Stimulated activated CD4-positive, alpha-beta T cell treated with anti-CD3 and anti-CD28 coated beads, Interleukin-15, amount 100 ng/mL, for 48 hours (primary cell): Measurements from ENCODE around the gene IDH1.
"Not testable (repeated sequence)": the region's sequence is repeated elsewhere in the genome, so short reads cannot be mapped to it uniquely, and the experiment has no call there.

Experiments
- DNase-seq, 2 donors: peaks; one replicate each; pipeline ENCODE4 v3.0.0-alpha.2; 2020; ENCODE audit warnings: low read depth in 2 of 2

The IDH1 gene

GRCh38 chr2:208256849-208257813, 2.3 kb upstream of the IDH1 start:
- not testable (repeated sequence) for DNase-seq

GRCh38 chr2:208256192-208256782, 1.4 kb upstream of the IDH1 start:
- DNase-seq = no peak

GRCh38 chr2:208255557-208256106, 761 bp upstream of the IDH1 start:
- DNase-seq = no peak

- peak; percentile 53 to 74 for DNase-seq
These were observed 577 bp downstream of the IDH1 start for GRCh38 chr2:208254118-208254870.

- no peak for DNase-seq
These were observed 1.2 kb downstream of the IDH1 start for GRCh38 chr2:208253600-208254117.

- no peak for DNase-seq
These were observed 2.0 kb downstream of the IDH1 start for GRCh38 chr2:208252716-208253492.

- DNase-seq = no peak
These were observed 3.8 kb downstream of the IDH1 start for GRCh38 chr2:208251098-208251497.

- DNase-seq = no peak
These were observed 4.5 kb downstream of the IDH1 start for GRCh38 chr2:208250388-208250787.

- no peak for DNase-seq
These were observed 5.6 kb downstream of the IDH1 start for GRCh38 chr2:208249296-208249695.

- no peak for DNase-seq
These were observed 6.3 kb downstream of the IDH1 start for GRCh38 chr2:208248601-208249000.

GRCh38 chr2:208245746-208246145, 9.1 kb downstream of the IDH1 start:
- DNase-seq = no peak

- no peak for DNase-seq
These were observed 10.4 kb downstream of the IDH1 start for GRCh38 chr2:208244422-208244821.

- no peak for DNase-seq
These were observed 14.2 kb downstream of the IDH1 start for GRCh38 chr2:208240619-208241209.

- no peak for DNase-seq
These were observed 14.9 kb downstream of the IDH1 start for GRCh38 chr2:208239770-208240493.

GRCh38 chr2:208235860-208236259, 19.0 kb downstream of the IDH1 start:
- DNase-seq = no peak

GRCh38 chr2:208234786-208235185, 20.1 kb downstream of the IDH1 start:
- DNase-seq = no peak

GRCh38 chr2:208228476-208228875, 26.4 kb downstream of the IDH1 start:
- DNase-seq = no peak

- no peak for DNase-seq
These were observed 27.2 kb downstream of the IDH1 start for GRCh38 chr2:208227581-208228232.

GRCh38 chr2:208224802-208225201, 30.1 kb downstream of the IDH1 start:
- no peak for DNase-seq
